K562 (cell line): ENCODE measurements around the gene PAX8. TPM values are rescaled to one million over a fixed set of nuclear protein-coding genes. Genes with fewer than 3 reads are reported as not detected.

Experiments
- ATAC-seq: fragments of 200-7000 bp; cut with Tn5 transposase; 3 replicates; pipeline ENCODE4 v1.9.1; 2020; ENCODE audit warnings: moderate library complexity
- BruUV-seq: library from RNA; stranded (reverse); fragments of 400-500 nt; replicated peaks from 2 replicates; lab custom pipeline; 2021; lab: Mats Ljungman, UMichigan
- CTCF ChIA-PET: fragments of 300-600 bp; formaldehyde crosslinking; extraction: SDS; loops from one replicate; lab custom pipeline; 2021; ENCODE audit warnings: low intra/inter-chr PET ratio; lab: Yijun Ruan, JAX
- POLR2A ChIA-PET: fragments of 300-600, 350-650 bp; sonication (Branson Sonifier 250); formaldehyde crosslinking; extraction: SDS; loops from one replicate; lab custom pipeline; 2021; ENCODE audit warnings: antibody characterized with exemption, inconsistent platforms; lab: Yijun Ruan, JAX
- DNase-seq, 4 experiments: peaks; one replicate each; pipeline versions ENCODE4 v3.0.0 to v3.0.0-alpha.2; 2011 to 2018; ENCODE audit warnings: low spot score in 3 of 4, mixed read lengths in 3 of 4; ENCODE audit errors: extremely low read depth in 1 of 4
- FAIRE-seq: peaks from 2 replicates; lab custom pipeline; 2011; peaks lifted over from hg19 to GRCh38; lab: Jason Lieb, UNC
- H2AFZ ChIP-seq: 2 replicates; pipeline ENCODE4 v1.6.0; 2011; ENCODE audit warnings: low read depth, low read length, control low read depth, inconsistent platforms
- H3K27ac ChIP-seq: fragments of 200-600 bp; 3 replicates; pipeline ENCODE4 v1.8.0; 2011; ENCODE audit warnings: low read depth, mild to moderate bottlenecking, control low read depth, inconsistent platforms, low read length, moderate library complexity, mixed read lengths; ENCODE audit errors: extremely low read depth
- H3K27me3 ChIP-seq, 2 experiments: fragments of 300-600 bp in 1 of 2; 2 replicates in 1 of 2; 3 replicates in 1 of 2; pipeline versions ENCODE4 v1.6.0 to v1.8.0; 2011; ENCODE audit warnings: inconsistent platforms in 2 of 2, low read length in 2 of 2, mild to moderate bottlenecking in 1 of 2, mixed read lengths in 1 of 2, moderate library complexity in 1 of 2; ENCODE audit not compliant: control insufficient read depth in 2 of 2, insufficient read depth in 2 of 2
- H3K36me3 ChIP-seq: fragments of 300-600 bp; 3 replicates; pipeline ENCODE4 v1.8.0; 2011; ENCODE audit warnings: mild to moderate bottlenecking, low read length, inconsistent platforms; ENCODE audit not compliant: control insufficient read depth, insufficient read depth
- H3K4me1 ChIP-seq, 2 experiments: fragments of 200-600 bp in 1 of 2; replicated peaks in 1 of 2; 2 replicates in 1 of 2; 3 replicates in 1 of 2; pipeline versions ENCODE4 v1.5.1 to v1.8.0; 2011; ENCODE audit warnings: inconsistent platforms in 2 of 2, low read length in 2 of 2, mild to moderate bottlenecking in 1 of 2, mixed read lengths in 1 of 2, moderate library complexity in 1 of 2; ENCODE audit not compliant: control insufficient read depth in 2 of 2, insufficient read depth in 2 of 2
- H3K4me2 ChIP-seq: 2 replicates; pipeline ENCODE4 v1.6.1; 2011; ENCODE audit warnings: low read length, control low read depth, inconsistent platforms, mixed read lengths; ENCODE audit not compliant: insufficient read depth
- H3K4me3 ChIP-seq: fragments of 200-600 bp; sonication (generic), shearing (Covaris generic); 2 replicates; pipeline ENCODE4 v1.5.1; 2016; ENCODE audit warnings: control low read depth, inconsistent platforms
- H3K79me2 ChIP-seq: fragments of 200-600 bp; 3 replicates; pipeline ENCODE4 v1.8.0; 2011; ENCODE audit warnings: low read length, inconsistent platforms; ENCODE audit not compliant: control insufficient read depth, insufficient read depth
- H3K9ac ChIP-seq, 2 experiments: 2 replicates each; pipeline versions ENCODE4 v1.6.0 to v1.6.1; 2011; ENCODE audit warnings: low read depth in 2 of 2, low read length in 2 of 2, control low read depth in 1 of 2, inconsistent platforms in 1 of 2, mild to moderate bottlenecking in 1 of 2, mixed read lengths in 1 of 2; ENCODE audit not compliant: insufficient read depth in 1 of 2
- H3K9me1 ChIP-seq: one replicate; pipeline ENCODE4 v1.6.0; 2011; ENCODE audit warnings: inconsistent platforms, mild to moderate bottlenecking, low read length, moderate library complexity; ENCODE audit not compliant: control insufficient read depth, insufficient read depth
- H3K9me3 ChIP-seq: replicated peaks from 2 replicates; pipeline ENCODE4 v1.5.1; 2011; ENCODE audit warnings: low read depth, low read length, inconsistent platforms; ENCODE audit not compliant: control insufficient read depth, insufficient read depth
- H4K20me1 ChIP-seq: replicated peaks from 2 replicates; pipeline ENCODE4 v1.6.1; 2011; ENCODE audit warnings: low read length, inconsistent platforms, mixed read lengths; ENCODE audit not compliant: control insufficient read depth, insufficient read depth
- KLF13 ChIP-seq: fragments of 450-650 bp; IDR thresholded peaks from 2 replicates; pipeline ENCODE4 v1.6.1; 2016; ENCODE audit warnings: missing genetic modification characterization, low read depth, mild to moderate bottlenecking, missing compliant biosample characterization, moderate library complexity, borderline replicate concordance
- LEF1 ChIP-seq: fragments of 450-650 bp; IDR thresholded peaks from 2 replicates; pipeline ENCODE4 v1.6.1; 2016; ENCODE audit warnings: mild to moderate bottlenecking
- MBD2 ChIP-seq: sonication (generic); IDR thresholded peaks from 2 replicates; pipeline ENCODE4 v1.6.1; 2016; ENCODE audit warnings: low read depth, borderline replicate concordance
- PURB ChIP-seq: sonication (generic); formaldehyde crosslinking; IDR thresholded peaks from 2 replicates; pipeline ENCODE4 v1.9.0; 2021; ENCODE audit warnings: low read depth, mild to moderate bottlenecking, missing genetic modification reagents
- SMC3 ChIP-seq: conservative IDR thresholded peaks from 2 replicates; pipeline ENCODE4 v1.6.1; 2011; ENCODE audit warnings: low read depth, low read length, improper control_type of control experiment; ENCODE audit not compliant: insufficient read depth
- SNAPC5 ChIP-seq: fragments of 250-450 bp; sonication (Bioruptor Pico); IDR thresholded peaks from 2 replicates; pipeline ENCODE4 v1.8.0; 2021; ENCODE audit warnings: moderate library complexity, mild to moderate bottlenecking, inconsistent platforms
- ZKSCAN1 ChIP-seq: fragments of 150-350 bp; IDR thresholded peaks from 2 replicates; pipeline ENCODE4 v1.6.1; 2016; ENCODE audit warnings: low read depth, low read length
- ZNF274 ChIP-seq: IDR thresholded peaks from 2 replicates; pipeline ENCODE4 v1.6.1; 2011; ENCODE audit warnings: low read depth, mild to moderate bottlenecking, low read length, moderate library complexity, borderline replicate concordance
- ZNF436 ChIP-seq: fragments of 250-450, 450-650 bp; sonication (Bioruptor Pico); formaldehyde crosslinking; IDR thresholded peaks from 2 replicates; pipeline ENCODE4 v1.7.0; 2020; ENCODE audit warnings: mild to moderate bottlenecking
- ZNF699 ChIP-seq: fragments of 250-450 bp; sonication (Bioruptor Pico); IDR thresholded peaks from 2 replicates; pipeline ENCODE4 v1.8.0; 2021; ENCODE audit warnings: mild to moderate bottlenecking, moderate library complexity; ENCODE audit not compliant: insufficient replicate concordance
- ZNF75A ChIP-seq: fragments of 450-650 bp; formaldehyde crosslinking; IDR thresholded peaks from 2 replicates; pipeline ENCODE4 v1.4.0; 2020; ENCODE audit warnings: mild to moderate bottlenecking
- WGBS: fragments of 100-300 bp; shearing (Covaris generic); methylation state at CpG from one replicate; pipeline ENCODE4 v1.1.6; 2016; ENCODE audit warnings: low coverage, mixed read lengths; ENCODE audit not compliant: insufficient coverage; ENCODE audit errors: missing lambda C conversion rate; 5-methylcytosine and 5-hydroxymethylcytosine counted together
- in situ Hi-C: fragments of 300-500 bp; cut with MboI; formaldehyde crosslinking; loops from 4 replicates; pipeline ENCODE4 v1.15.0; 2018; ENCODE audit warnings: inconsistent platforms, mixed read lengths
- intact Hi-C: fragments of 100-400 bp; cut with micrococcal nuclease; formaldehyde crosslinking; loops from 2 replicates; pipeline ENCODE4 v1.14.2; 2022
- polyA plus RNA-seq, 8 experiments: library from polyadenylated mRNA; depleted of rRNA in 4 of 8; stranded (reverse) in 5 of 8; unstranded in 3 of 8; fragments of >200 nt; fragmentation: Nextera tagmentation in 2 of 8; fragmentation: Illumina TruSeq in 1 of 8; extraction: Ambion mirVana in 2 of 8; extraction: Trizol in 1 of 8; gene quantifications; 2 replicates each; pipeline versions ENCODE4 v1.2.1 to v1.2.3, GENCODE V29; 2011 to 2014; ENCODE audit warnings: inconsistent platforms in 1 of 8, missing spikeins in 1 of 8
- total RNA-seq, 7 experiments: library from RNA; depleted of rRNA in 6 of 7; stranded (reverse); fragments of >200 nt in 6 of 7; fragmentation: Illumina TruSeq in 2 of 7; extraction: Trizol in 2 of 7; gene quantifications; 2 replicates each; pipeline versions ENCODE4 v1.2.1 to v1.2.3, GENCODE V29; 2011 to 2021; ENCODE audit warnings: low replicate concordance in 1 of 7
- TF ChIP-seq, protein P1 (sequence below): sonication (generic); formaldehyde crosslinking; IDR thresholded peaks from 2 replicates; pipeline ENCODE4 v1.8.0; 2023; ENCODE audit warnings: missing genetic modification reagents, mild to moderate bottlenecking, borderline replicate concordance
- TF ChIP-seq, protein P2 (sequence below): sonication (generic); formaldehyde crosslinking; IDR thresholded peaks from 2 replicates; pipeline ENCODE4 v1.8.1; 2023; ENCODE audit warnings: missing genetic modification reagents, mild to moderate bottlenecking, borderline replicate concordance

PAX8 gene
- total and polyA plus RNA-seq, 9 of the 15 experiments (the other 6 are each of a cell fraction or from before 2014, with no cell fraction given): 0.13 to 2.1 (median 0.51) TPM

DNA sequence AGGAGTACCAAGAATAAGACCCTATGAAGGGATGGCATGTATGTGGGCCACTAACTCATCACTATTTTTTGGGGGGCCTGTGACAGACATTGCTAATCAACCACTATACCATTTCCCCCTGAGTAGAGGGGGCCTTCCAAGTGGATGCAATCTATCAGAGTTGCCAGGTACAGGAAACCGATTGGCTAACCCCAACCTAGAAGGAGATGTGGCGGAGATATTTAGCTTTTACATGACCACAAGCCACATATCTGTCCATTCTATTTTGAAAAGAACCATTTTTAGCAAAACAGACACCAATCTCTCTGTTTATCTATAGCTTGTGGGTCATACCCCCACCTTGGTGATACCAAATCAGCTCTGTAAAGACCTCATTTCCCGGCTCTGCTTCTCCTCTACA is 51.0 kb downstream of the PAX8 start:
- WGBS: 12% methylated on average over 3 of the region's 3 CpGs
- no peak overlapping the region for H3K9ac ChIP-seq
- no peak for TF ChIP-seq ZKSCAN1
- TF ChIP-seq, protein P1, sequence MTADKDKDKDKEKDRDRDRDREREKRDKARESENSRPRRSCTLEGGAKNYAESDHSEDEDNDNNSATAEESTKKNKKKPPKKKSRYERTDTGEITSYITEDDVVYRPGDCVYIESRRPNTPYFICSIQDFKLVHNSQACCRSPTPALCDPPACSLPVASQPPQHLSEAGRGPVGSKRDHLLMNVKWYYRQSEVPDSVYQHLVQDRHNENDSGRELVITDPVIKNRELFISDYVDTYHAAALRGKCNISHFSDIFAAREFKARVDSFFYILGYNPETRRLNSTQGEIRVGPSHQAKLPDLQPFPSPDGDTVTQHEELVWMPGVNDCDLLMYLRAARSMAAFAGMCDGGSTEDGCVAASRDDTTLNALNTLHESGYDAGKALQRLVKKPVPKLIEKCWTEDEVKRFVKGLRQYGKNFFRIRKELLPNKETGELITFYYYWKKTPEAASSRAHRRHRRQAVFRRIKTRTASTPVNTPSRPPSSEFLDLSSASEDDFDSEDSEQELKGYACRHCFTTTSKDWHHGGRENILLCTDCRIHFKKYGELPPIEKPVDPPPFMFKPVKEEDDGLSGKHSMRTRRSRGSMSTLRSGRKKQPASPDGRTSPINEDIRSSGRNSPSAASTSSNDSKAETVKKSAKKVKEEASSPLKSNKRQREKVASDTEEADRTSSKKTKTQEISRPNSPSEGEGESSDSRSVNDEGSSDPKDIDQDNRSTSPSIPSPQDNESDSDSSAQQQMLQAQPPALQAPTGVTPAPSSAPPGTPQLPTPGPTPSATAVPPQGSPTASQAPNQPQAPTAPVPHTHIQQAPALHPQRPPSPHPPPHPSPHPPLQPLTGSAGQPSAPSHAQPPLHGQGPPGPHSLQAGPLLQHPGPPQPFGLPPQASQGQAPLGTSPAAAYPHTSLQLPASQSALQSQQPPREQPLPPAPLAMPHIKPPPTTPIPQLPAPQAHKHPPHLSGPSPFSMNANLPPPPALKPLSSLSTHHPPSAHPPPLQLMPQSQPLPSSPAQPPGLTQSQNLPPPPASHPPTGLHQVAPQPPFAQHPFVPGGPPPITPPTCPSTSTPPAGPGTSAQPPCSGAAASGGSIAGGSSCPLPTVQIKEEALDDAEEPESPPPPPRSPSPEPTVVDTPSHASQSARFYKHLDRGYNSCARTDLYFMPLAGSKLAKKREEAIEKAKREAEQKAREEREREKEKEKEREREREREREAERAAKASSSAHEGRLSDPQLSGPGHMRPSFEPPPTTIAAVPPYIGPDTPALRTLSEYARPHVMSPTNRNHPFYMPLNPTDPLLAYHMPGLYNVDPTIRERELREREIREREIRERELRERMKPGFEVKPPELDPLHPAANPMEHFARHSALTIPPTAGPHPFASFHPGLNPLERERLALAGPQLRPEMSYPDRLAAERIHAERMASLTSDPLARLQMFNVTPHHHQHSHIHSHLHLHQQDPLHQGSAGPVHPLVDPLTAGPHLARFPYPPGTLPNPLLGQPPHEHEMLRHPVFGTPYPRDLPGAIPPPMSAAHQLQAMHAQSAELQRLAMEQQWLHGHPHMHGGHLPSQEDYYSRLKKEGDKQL (CRISPR knock-in tag): no peak
- TF ChIP-seq PURB: no peak
- no peak for TF ChIP-seq ZNF699 (CRISPR knock-in tag)
- TF ChIP-seq LEF1: no peak
- TF ChIP-seq KLF13 (tag): no peak
- TF ChIP-seq, protein P2, sequence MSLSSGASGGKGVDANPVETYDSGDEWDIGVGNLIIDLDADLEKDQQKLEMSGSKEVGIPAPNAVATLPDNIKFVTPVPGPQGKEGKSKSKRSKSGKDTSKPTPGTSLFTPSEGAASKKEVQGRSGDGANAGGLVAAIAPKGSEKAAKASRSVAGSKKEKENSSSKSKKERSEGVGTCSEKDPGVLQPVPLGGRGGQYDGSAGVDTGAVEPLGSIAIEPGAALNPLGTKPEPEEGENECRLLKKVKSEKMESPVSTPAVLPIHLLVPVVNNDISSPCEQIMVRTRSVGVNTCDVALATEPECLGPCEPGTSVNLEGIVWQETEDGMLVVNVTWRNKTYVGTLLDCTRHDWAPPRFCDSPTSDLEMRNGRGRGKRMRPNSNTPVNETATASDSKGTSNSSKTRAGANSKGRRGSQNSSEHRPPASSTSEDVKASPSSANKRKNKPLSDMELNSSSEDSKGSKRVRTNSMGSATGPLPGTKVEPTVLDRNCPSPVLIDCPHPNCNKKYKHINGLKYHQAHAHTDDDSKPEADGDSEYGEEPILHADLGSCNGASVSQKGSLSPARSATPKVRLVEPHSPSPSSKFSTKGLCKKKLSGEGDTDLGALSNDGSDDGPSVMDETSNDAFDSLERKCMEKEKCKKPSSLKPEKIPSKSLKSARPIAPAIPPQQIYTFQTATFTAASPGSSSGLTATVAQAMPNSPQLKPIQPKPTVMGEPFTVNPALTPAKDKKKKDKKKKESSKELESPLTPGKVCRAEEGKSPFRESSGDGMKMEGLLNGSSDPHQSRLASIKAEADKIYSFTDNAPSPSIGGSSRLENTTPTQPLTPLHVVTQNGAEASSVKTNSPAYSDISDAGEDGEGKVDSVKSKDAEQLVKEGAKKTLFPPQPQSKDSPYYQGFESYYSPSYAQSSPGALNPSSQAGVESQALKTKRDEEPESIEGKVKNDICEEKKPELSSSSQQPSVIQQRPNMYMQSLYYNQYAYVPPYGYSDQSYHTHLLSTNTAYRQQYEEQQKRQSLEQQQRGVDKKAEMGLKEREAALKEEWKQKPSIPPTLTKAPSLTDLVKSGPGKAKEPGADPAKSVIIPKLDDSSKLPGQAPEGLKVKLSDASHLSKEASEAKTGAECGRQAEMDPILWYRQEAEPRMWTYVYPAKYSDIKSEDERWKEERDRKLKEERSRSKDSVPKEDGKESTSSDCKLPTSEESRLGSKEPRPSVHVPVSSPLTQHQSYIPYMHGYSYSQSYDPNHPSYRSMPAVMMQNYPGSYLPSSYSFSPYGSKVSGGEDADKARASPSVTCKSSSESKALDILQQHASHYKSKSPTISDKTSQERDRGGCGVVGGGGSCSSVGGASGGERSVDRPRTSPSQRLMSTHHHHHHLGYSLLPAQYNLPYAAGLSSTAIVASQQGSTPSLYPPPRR (CRISPR knock-in tag): no peak
- no peak for TF ChIP-seq MBD2
- no peak for TF ChIP-seq SNAPC5
- TF ChIP-seq ZNF274: no peak
- TF ChIP-seq ZNF436 (CRISPR knock-in tag): no peak
- no peak for TF ChIP-seq SMC3
- no peak for TF ChIP-seq ZNF75A

More for the DNA sequence above, 51.0 kb downstream of the PAX8 start:
- Histone ChIP-seq H3K27ac (no peak overlapping the region), H2AFZ (no peak overlapping the region), H3K36me3 (no peaks in the 10 kb centered on the region), H3K79me2 (no peaks in the 10 kb centered on the region), H3K4me1 (peaks cover 6 to 9% of the 10 kb centered on the region in 2 experiments; a peak in 3 of 5 replicates), H3K9me1 (no peaks in the 10 kb centered on the region), H3K4me2 (no peak overlapping the region), H4K20me1 (no peaks in the 10 kb centered on the region), H3K4me3 (no peak overlapping the region), H3K9me3 (no peaks in the 10 kb centered on the region), H3K27me3 (no peaks in the 10 kb centered on the region)
- in situ Hi-C loops: no loop called here
- ChIA-PET CTCF (no interaction called here), POLR2A (interaction anchor here (1.0 kb wide), 1 partner anchor 23 kb away, joined by 4 read pairs; no protein-coding TSS in a partner anchor)
- ATAC-seq: no peak
- BruUV-seq: no TSS peak
- intact Hi-C loops: loop anchor here (5.0 kb wide), 1 partner anchor 90 kb away; no protein-coding TSS in a partner anchor
- no peak for DNase-seq
- no peak for FAIRE-seq
